ENCODE data around the gene TBC1D14. TPM values are rescaled to one million over a fixed set of nuclear protein-coding genes. Genes with fewer than 3 reads are reported as not detected.

Gene TBC1D14
- total RNA-seq, 1 experiment from 2014 or later: 50.2 TPM

DNA sequence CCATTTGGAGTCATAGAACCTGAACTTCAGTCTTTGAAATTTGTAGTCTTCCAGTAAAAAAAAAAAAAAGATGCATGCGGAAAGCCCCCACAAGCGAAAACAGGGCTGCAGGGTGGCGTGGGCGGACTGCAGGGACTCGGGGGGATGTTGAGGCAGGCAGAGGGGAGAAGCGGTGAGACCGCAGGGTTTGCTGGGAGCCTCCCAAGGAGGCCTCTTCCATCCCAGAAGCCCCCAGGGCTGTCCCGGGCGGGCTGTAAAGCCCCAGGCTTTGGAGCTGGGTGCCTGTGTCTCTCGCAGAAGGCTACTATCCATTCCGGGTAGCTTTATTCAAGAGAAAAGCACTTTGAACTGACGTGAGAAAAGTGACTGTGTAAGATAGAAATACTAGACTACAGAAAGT is 86.9 kb downstream of the TBC1D14 start:
- H4K5ac ChIP-seq (ENCODE audit: insufficient read length, low read depth, low read length): no peak overlapping the region
- H3K23ac ChIP-seq (ENCODE audit: insufficient read length, low read depth, low read length): no peak overlapping the region
- Mint-ChIP-seq H3K4me1 (peaks cover under 1 to 3% of the 10 kb centered on the region in 2 experiments; a peak in 2 of 4 replicates), H3K4me3 (no peak overlapping the region), H3K27me3 (ENCODE audit: low read depth) (no peaks in the 10 kb centered on the region), H3K27ac (no peak overlapping the region), H3K36me3 (ENCODE audit: insufficient read depth in 1 of 3, low read depth in 3 of 3) (peaks cover 32 to 71% (median 62%) of the 10 kb centered on the region in 3 experiments; a peak in 6 of 7 replicates), H3K9me3 (no peaks in the 10 kb centered on the region)
- no CpG with 5 or more reads among the region's 12 CpGs for WGBS (ENCODE audit: extremely low coverage, insufficient read length, low lambda C conversion rate)
- no peak overlapping the region for H3K18ac ChIP-seq (ENCODE audit: insufficient read length, low read depth, low read length)
- no peak overlapping the region for H4K91ac ChIP-seq (ENCODE audit: insufficient read length, low read depth, low read length)
- no peak overlapping the region for H3K4ac ChIP-seq (ENCODE audit: low read depth, low read length)
- no peak overlapping the region for H4K8ac ChIP-seq (replicated peaks; ENCODE audit: insufficient read length, low read depth, low read length)
- no peak overlapping the region for H2BK15ac ChIP-seq (ENCODE audit: low read depth, low read length)
- H3K27me3 ChIP-seq (ENCODE audit: insufficient read depth, low read length): no peaks in the 10 kb centered on the region
- no peak overlapping the region for H2AFZ ChIP-seq (ENCODE audit: low read length)
- H3K23me2 ChIP-seq (ENCODE audit: insufficient read length, low read depth, low read length, poor library complexity, severe bottlenecking): no peaks in the 10 kb centered on the region
- no peak for DNase-seq
- no peak overlapping the region for H3K14ac ChIP-seq (ENCODE audit: insufficient read depth, low read length)
- H2BK5ac ChIP-seq (ENCODE audit: insufficient read length, low read length): no peak overlapping the region
- peaks cover 3% of the 10 kb centered on the region for H3K79me1 ChIP-seq (ENCODE audit: insufficient read depth, low read depth, low read length, poor library complexity, severe bottlenecking)
- H2BK120ac ChIP-seq (ENCODE audit: low read depth, low read length, poor library complexity, severe bottlenecking): no peak overlapping the region
- no peak for TF ChIP-seq CTCF (conservative IDR thresholded peaks at IDR 0.05)
- no peak overlapping the region for H2BK12ac ChIP-seq (ENCODE audit: insufficient read length, low read depth, low read length)
- H4K20me1 ChIP-seq (ENCODE audit: control insufficient read depth, insufficient read depth, insufficient read length): no peaks in the 10 kb centered on the region
- H3K79me2 ChIP-seq (ENCODE audit: insufficient read depth, low read length): no peaks in the 10 kb centered on the region; the same call in 1 of the 2 replicates
- no peak overlapping the region for H2BK20ac ChIP-seq (ENCODE audit: low read depth, low read length, poor library complexity, severe bottlenecking)
- H3T11ph ChIP-seq (ENCODE audit: low read length): no peak overlapping the region
- H3K27ac ChIP-seq (ENCODE audit: insufficient read length, low read depth, low read length): no peak overlapping the region
- H3K9ac ChIP-seq (ENCODE audit: extremely low read depth, insufficient read length, low read length): no peak overlapping the region
- no peak overlapping the region for H3K56ac ChIP-seq (ENCODE audit: insufficient read length, low read depth, low read length)
- H3K9me3 ChIP-seq (ENCODE audit: control insufficient read depth, low read depth, low read length): no peaks in the 10 kb centered on the region
- H2AK5ac ChIP-seq (ENCODE audit: insufficient read length, low read length): no peak overlapping the region
- no peaks in the 10 kb centered on the region for H3K4me1 ChIP-seq (ENCODE audit: insufficient read depth, low read length)
- no peak overlapping the region for H3K4me2 ChIP-seq (ENCODE audit: insufficient read depth, insufficient read length, low read length)
